Thyroid gland (tissue), 4 donors: Measurements from ENCODE around the gene IL5RA. TPM values are rescaled to one million over a fixed set of nuclear protein-coding genes. Genes with fewer than 3 reads are reported as not detected.
A peak's percentile ranks its signal among the peaks of the same experiment; 100 is the strongest.

Source experiments
- DNase-seq, 2 donors: peaks; one replicate each; pipeline ENCODE4 v3.0.0-alpha.2; 2019
- H3K27ac ChIP-seq, 3 donors: fragments of 200-600 bp; sonication (generic); 1 replicate in 2 of 3; 2 replicates in 1 of 3; pipeline ENCODE4 v1.5.1; 2016 to 2019; ENCODE audit warnings: mild to moderate bottlenecking in 1 of 3, moderate library complexity in 1 of 3
- H3K27me3 ChIP-seq: fragments of 200-600 bp; sonication (generic); one replicate; pipeline ENCODE4 v1.5.1; 2019
- H3K36me3 ChIP-seq, 2 donors: fragments of 200-600 bp; sonication (generic); one replicate each; pipeline ENCODE4 v1.5.1; 2016 to 2019
- H3K4me1 ChIP-seq, 2 donors: fragments of 200-600 bp; sonication (generic); one replicate each; pipeline ENCODE4 v1.5.1; 2017 to 2019
- H3K4me3 ChIP-seq, 3 donors: fragments of 200-600 bp; sonication (generic); replicated peaks in 1 of 3; 1 replicate in 2 of 3; 2 replicates in 1 of 3; pipeline ENCODE4 v1.5.1; 2016; ENCODE audit warnings: mild to moderate bottlenecking in 1 of 3
- H3K9me3 ChIP-seq: fragments of 200-600 bp; sonication (generic); one replicate; pipeline ENCODE4 v1.5.1; 2017
- CTCF ChIP-seq, 6 experiments: fragments of 200-600 bp in 3 of 6; fragments of 450-650 bp in 3 of 6; sonication (generic) in 3 of 6; IDR thresholded peaks; one replicate each; pipeline ENCODE4 v1.5.1; 2016 to 2019; ENCODE audit warnings: antibody characterized with exemption in 6 of 6, mild to moderate bottlenecking in 2 of 6, inconsistent platforms in 1 of 6, moderate library complexity in 1 of 6
- POLR2A ChIP-seq, 2 donors: fragments of 450-650 bp; IDR thresholded peaks; one replicate each; pipeline ENCODE4 v1.6.1; 2017; ENCODE audit warnings: antibody characterized with exemption in 2 of 2, mild to moderate bottlenecking in 2 of 2, moderate library complexity in 1 of 2
- WGBS, 2 donors: methylation state at CpG; one replicate each; pipeline ENCODE4 v1.1.5; 2017; 5-methylcytosine and 5-hydroxymethylcytosine counted together
- intact Hi-C: fragments of 100-400 bp; cut with DNase I; formaldehyde crosslinking; loops from one replicate; pipeline ENCODE4 v1.15.1; 2023
- total RNA-seq, 4 donors: library from RNA; depleted of rRNA; stranded (reverse); fragments of >200 nt; gene quantifications; one replicate each; pipeline ENCODE4 v1.2.3, GENCODE V29; 2016

The IL5RA gene
- total RNA-seq, 4 donors from 2014 or later, result 1.6 TPM; not detected in 3

DNA sequence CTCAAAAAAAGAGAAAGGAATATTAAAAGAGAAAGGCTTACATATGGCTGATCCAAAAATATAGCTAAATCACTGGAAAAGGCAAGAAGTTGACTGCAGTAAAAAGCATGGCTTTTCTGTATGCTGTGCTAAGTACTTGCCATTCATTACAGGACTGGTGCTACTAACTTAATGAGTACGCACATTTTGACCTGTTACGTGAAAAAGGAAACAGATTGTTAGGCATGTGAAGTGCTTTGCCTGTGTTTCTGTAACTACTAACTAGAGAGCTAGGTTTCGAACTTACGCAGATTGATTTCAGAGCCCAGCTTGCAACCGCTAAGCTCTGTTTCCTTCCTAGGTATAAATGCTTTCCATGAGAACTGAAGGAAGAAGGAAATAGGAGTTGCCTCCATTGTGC lies 19.4 kb upstream of the IL5RA start:
- H3K4me1 ChIP-seq, result peaks cover 12% of the 10 kb centered on the region in 2 donors
- DNase-seq, result no peak
- intact Hi-C loops, result no loop called here
- WGBS, 2 donors, result 73 to 75% methylated on average over 5 of the region's 5 CpGs
- peaks cover 0 to 13% of the 10 kb centered on the region in 2 donors for H3K36me3 ChIP-seq
- no peak overlapping the region for H3K27ac ChIP-seq
- TF ChIP-seq POLR2A (IDR thresholded peaks at IDR 0.05), result no peak
- no peak for TF ChIP-seq CTCF (IDR thresholded peaks at IDR 0.05)
- no peaks in the 10 kb centered on the region for H3K9me3 ChIP-seq
- H3K4me3 ChIP-seq, result no peak overlapping the region
- no peaks in the 10 kb centered on the region for H3K27me3 ChIP-seq

GRCh38 chr3:3127432-3128010 lies 17.3 kb upstream of the IL5RA start:
- intact Hi-C loops, result no loop called here
- WGBS, 2 donors, result 41 to 42% methylated on average over 20 of the region's 20 CpGs
- TF ChIP-seq CTCF (IDR thresholded peaks at IDR 0.05), result no peak
- TF ChIP-seq POLR2A (IDR thresholded peaks at IDR 0.05), result no peak
- H3K9me3 ChIP-seq, result no peaks in the 10 kb centered on the region
- H3K4me1 ChIP-seq, result peaks cover 12% of the 10 kb centered on the region in 2 donors
- H3K27me3 ChIP-seq, result no peaks in the 10 kb centered on the region
- H3K36me3 ChIP-seq, result peaks cover 0 to 13% of the 10 kb centered on the region in 2 donors
- DNase-seq, result no peak
- H3K4me3 ChIP-seq, result peak overlapping the region; percentile 73 to 87 (median 76)
- peak overlapping the region in 1 of 3 donors; percentile 76 for H3K27ac ChIP-seq

- TF ChIP-seq CTCF (IDR thresholded peaks at IDR 0.05), result no peak
- peak; percentile 55 to 89 for TF ChIP-seq POLR2A (IDR thresholded peaks at IDR 0.05)
- DNase-seq, result peak; percentile 97
- H3K4me1 ChIP-seq, result peaks cover 12% of the 10 kb centered on the region in 2 donors
- no peaks in the 10 kb centered on the region for H3K9me3 ChIP-seq
- 1 to 2% methylated on average over 39 to 53 of the region's 100 CpGs for WGBS, 2 donors
- peak within 1 kb of the TSS; percentile 65 to 84 (median 79) for H3K27ac ChIP-seq
- peaks cover 0 to 13% of the 10 kb centered on the region in 2 donors for H3K36me3 ChIP-seq
- H3K4me3 ChIP-seq, result peak within 1 kb of the TSS; percentile 73 to 87 (median 76)
- H3K27me3 ChIP-seq, result no peaks in the 10 kb centered on the region
- intact Hi-C loops, result no loop called here
Measured at GRCh38 chr3:3126477-3127431, 16.6 kb upstream of the IL5RA start, which contains the start of gene TRNT1. TSS of gene TRNT1 (plus strand) at chr3:3126940. CDS start at chr3:3129041, 2,101 bp downstream.

GRCh38 chr3:3125977-3126376 lies 15.8 kb upstream of the IL5RA start:
- peak overlapping the region; percentile 65 to 84 (median 79) for H3K27ac ChIP-seq
- peaks cover 12% of the 10 kb centered on the region in 2 donors for H3K4me1 ChIP-seq
- WGBS, 2 donors, result 86 to 87% methylated on average over 24 of the region's 24 CpGs
- peak overlapping the region in 2 of 3 donors; percentile 29 to 87 for H3K4me3 ChIP-seq
- H3K36me3 ChIP-seq, result peaks cover 0 to 13% of the 10 kb centered on the region in 2 donors
- intact Hi-C loops, result no loop called here
- peak in 1 of 2 donors; percentile 17 for DNase-seq
- no peak for TF ChIP-seq POLR2A (IDR thresholded peaks at IDR 0.05)
- no peak for TF ChIP-seq CTCF (IDR thresholded peaks at IDR 0.05)
- H3K27me3 ChIP-seq, result no peaks in the 10 kb centered on the region
- H3K9me3 ChIP-seq, result no peaks in the 10 kb centered on the region
